ENCODE measurements around the gene BRICD5.
"Not testable (repeated sequence)": the region's sequence is repeated elsewhere in the genome, so short reads cannot be mapped to it uniquely, and the experiment has no call there.

BRICD5 gene

DNA sequence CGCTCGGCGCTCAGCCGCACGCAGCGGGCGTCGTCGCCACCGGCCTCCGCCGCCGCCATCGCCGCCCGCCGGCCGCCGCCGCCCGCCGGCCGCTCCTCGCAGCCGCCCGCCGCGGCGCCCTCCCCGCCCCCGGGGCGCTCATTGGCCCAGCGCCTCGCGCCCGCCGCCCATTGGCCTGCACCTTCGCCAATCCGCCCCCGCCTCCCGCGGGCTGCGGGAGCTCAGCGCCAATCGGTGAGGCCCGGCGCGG is 4.0 kb upstream of the BRICD5 start, which contains the start of gene PGP:
PGP (minus strand) TSS at position 122 of the 250 bp plus-strand sequence; CDS start at position 59, 63 bp downstream.
- DNase-seq, result no peak

DNA sequence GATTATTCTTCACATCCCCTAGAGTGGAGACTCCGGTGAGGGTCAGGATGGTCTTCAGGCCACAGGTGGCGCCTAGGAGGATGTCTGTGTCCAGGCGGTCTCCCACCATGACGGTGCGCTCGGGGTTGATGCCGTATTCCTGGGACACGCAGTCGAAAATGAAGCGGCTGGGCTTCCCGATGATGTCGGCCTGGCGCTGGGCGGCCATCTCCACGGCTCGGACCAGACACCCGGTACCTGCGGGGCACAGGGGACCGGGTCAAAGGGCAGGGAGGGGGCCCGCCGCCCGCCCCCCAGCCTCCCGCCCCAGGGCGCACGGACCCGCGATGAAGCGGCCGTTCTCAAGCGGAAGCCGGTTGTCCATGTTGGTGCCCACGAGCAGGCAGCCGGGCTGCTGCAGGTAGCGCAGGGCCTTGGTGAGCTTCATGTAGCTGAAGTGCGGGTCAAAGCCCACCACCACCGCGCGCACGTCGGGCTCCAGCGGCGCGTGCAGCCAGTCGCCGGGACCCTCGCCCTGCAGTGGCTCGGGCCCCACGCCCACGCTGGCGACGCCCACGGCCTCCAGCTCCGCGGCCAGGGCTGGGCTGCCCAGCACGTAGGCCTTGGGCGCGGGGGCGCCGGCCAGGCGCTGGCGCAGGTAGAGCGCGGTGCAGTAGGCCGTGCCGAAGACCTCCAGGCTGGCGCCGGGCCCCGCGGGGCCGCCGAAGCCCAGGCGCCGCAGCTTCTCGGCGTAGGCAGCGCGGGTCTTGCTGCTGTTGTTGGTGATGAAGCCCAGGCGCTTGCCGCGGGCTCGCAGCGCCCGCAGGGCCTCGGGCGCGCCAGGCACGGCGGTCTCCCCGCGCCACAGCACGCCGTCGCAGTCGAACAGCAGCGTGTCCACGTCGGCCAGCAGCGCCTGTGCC is 3.4 kb upstream of the BRICD5 start:
- no peak for DNase-seq

DNA sequence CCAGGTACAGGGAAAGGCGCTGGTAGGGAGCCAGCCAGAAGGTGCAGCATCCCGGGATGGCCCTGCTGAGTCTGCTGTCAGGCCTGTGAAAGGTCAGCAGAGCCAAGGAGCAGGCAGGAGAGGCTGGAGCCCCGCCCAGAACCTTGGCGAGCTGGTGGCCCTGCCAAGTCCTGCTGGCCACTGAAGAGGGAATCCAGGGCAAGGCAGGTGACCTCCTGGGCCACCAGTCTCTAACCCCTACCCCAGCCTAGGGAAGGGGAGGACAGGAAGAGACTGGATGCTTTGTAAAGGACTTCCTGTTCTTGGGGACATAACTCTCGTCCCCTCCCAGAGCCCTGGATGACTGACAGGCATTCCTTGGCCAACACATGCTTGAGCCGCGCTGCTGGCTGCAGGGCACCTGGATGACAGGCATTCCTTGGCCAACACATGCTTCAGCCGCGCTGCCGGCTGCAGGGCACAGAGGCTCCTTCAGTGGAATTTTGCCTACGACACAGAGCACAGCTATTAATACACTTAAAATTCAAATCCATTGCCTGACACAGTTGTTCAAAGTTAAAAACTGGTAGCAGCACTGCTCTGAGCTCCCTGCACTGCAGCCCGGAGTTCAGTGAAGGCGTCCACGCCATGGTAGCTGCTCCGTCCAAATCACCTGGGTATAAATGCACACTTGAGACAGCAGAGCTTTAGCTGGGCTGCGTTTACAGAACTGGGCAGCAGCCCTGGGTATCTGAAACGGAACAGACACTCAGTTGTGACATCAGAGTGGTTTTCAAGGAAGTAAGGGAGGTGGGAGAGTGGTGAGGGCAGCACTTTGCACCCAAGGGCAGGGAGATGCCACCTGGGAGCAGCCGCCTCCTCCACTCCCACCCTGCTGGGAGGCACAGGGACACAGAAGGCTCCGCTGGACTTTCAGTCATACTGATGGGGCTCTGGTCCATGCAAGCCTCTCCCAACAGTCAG is 2.0 kb upstream of the BRICD5 start:
- DNase-seq, result no peak

DNA sequence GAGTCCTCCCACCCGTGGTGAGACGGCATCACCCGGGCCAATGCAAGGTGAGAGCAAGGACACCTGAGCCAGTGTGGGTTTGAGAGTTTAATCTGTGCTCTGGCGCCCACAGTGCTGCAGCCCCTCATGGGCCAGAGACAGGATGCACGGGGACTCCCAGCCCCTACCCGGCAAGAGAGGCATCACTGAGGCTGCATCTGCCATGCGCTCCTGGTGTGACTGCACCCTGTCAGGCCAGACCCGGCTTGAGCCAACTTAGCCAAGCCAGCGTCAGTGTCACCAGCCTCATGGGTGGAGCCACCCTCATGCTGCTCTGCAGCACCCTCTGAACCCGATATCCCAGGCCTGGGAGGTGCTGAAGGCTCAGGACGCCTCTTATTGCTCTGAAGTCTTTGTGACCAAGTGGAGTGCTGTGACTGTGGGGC is 1.3 kb upstream of the BRICD5 start:
- no peak for DNase-seq

- DNase-seq, result no peak
Measured at GRCh38 chr16:2210009-2210332, 692 bp downstream of the BRICD5 start.

GRCh38 chr16:2209258-2210008 is 1.2 kb downstream of the BRICD5 start:
- DNase-seq, result no peak

- no peak for DNase-seq
Measured at GRCh38 chr16:2208772-2209171, 1.9 kb downstream of the BRICD5 start.

DNA sequence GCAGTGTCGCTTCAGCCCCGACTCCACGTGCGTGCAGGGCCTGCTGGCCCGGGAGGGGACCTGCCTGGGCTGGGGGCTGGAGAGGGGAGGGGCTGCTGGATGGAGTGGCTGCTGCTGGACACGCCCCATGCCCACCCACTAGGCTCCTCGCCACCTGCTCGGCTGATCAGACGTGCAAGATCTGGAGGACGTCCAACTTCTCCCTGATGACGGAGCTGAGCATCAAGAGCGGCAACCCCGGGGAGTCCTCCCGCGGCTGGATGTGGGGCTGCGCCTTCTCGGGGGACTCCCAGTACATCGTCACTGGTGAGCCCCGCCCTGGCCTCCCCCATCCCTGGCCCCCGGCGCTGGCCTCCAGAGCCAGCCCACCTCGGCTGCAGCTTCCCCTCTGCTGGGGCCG is 2.4 kb downstream of the BRICD5 start:
- DNase-seq, result no peak

GRCh38 chr16:2207872-2208271 is 2.8 kb downstream of the BRICD5 start:
- no peak for DNase-seq

GRCh38 chr16:2206780-2207433 is 3.8 kb downstream of the BRICD5 start:
- no peak for DNase-seq

GRCh38 chr16:2206420-2206779 is 4.3 kb downstream of the BRICD5 start:
- no peak for DNase-seq

DNA sequence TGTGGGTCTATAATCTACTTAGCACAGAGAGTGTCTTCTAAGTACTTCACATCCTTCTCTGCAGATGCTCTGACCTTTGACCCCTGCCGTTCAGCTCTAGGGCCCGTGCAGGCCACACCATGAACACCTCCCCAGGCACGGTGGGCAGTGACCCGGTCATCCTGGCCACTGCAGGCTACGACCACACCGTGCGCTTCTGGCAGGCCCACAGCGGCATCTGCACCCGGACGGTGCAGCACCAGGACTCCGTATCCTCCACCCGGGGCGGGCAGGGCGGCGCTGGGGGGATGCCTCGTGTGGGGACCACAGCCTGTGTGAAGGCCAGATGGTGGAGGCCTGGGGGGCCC is 4.7 kb downstream of the BRICD5 start:
- no peak for DNase-seq

- no peak for DNase-seq
Measured at GRCh38 chr16:2205104-2205966, 5.3 kb downstream of the BRICD5 start, which contains the start of gene MLST8. Gene MLST8, plus strand, starts transcription at chr16:2205454. Its CDS starts 632 bp downstream, at chr16:2206086.

DNA sequence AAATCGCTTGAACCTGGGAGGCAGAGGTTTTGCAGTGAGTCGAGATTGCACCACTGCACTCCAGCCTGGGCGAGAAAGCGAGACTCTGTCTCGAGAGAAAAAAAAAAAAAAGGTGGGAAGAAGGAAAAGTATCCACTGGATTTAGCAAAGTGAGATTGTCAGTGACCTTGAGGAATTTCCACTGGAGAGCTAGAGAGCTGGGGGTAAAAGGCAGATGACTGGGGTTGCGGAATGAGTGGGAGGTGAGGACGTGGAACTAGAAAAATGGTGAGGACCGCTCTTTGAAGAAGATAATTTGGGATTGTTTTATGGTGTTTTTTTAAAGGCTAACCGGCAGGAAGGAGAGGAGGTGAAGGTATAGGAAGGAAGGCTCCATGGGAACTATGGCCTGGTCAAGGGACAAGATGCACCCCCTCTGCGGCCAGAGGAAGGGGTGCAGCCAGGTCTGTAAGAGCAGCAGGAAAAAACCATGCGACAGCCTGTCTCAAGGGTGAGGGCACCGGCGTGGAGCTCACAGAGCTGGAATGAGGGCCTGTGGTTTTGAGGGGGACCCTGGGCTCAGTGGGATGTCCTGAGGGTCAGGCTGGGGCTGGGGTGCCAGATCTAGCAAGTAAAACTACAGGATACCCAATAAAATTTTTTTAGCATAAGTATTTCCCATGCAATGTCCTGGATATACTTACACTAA is 6.1 kb downstream of the BRICD5 start:
- DNase-seq, result no peak

- not testable (repeated sequence) for DNase-seq
Measured at GRCh38 chr16:2203119-2203688, 7.5 kb downstream of the BRICD5 start.

DNA sequence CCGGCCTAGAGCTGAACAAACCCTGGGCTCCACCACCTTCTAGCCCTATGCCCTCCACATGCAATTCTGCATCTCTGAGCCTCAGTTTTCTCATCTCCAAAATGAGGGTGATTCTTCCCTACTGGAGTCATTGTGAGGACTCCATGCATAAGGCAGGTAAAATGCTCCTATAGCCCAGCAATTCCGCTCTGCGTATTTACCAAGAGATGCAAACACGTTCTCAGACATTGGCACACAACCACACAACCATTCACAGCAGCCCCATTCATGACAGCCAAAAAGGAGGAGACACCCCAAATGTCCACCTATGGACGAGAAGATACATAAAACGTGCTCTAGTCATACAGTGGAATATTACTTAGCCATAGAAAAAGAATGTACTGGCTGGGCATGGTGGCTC is 10.3 kb downstream of the BRICD5 start:
- DNase-seq, result no peak

DNA sequence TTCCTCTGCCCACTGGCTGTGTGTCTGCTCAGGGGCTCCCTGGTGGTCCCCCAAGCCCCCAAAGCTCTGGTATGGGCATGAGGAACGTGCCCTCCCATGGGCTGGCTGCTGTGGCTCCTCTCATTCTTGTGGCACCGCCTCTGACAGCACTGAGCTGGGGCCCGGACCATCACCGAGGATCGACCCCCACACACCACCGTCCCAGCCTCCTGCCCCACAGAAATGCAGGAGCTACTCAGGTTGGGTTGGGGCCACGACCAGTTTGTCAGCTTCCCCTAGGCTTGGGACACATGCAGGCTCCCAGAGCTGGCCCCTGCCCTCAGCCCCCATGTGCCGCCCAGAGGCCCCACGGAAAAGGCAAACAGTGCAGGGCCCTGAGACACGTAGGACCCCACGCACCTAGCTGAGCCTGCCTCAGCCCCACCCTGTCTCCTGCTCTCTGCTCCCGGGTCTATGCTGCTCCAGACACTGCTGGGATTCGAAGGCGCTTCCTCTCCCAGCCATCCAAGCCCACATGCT is 11.0 kb downstream of the BRICD5 start:
- DNase-seq, result no peak

DNA sequence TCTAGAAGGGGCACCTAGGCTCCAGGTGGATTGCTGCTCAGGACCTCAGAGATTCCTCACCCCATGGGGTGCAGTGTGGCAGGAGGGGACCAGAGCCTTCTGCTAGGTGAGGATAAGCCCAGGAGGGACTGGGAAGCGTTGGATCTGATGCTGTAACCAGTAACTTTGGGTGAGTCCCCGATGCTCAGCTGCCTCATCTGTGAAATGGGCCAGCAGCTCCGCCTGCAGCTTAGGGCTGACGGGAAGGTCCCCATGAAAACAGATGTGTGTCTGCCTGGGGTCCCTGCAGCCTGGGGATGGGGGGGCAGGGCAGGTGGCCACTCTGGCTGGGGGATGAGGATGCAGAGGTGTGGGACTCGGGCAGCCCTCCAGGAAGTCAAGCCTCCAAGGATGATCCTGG is 11.6 kb downstream of the BRICD5 start:
- no peak for DNase-seq

DNA sequence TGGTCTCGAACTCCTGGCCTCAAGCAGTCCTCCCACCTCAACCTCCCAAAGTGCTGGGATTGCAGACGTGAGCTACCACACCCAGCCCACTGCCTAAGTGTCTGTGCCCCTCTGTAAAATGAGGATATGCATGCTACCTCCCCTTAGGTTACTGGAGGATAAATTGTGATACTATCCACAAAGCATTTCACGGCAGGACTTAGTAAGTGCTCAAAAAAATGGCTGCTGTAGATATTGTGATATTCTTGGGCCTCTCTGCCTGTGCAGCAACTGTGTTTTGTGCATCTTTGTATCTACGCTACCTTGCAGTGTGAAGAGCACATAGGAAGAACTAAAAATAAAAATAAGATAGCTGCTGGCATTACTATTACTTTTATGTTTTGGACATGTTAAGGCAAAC is 12.4 kb downstream of the BRICD5 start:
- DNase-seq, result no peak

GRCh38 chr16:2197765-2198164 is 12.9 kb downstream of the BRICD5 start:
- no peak for DNase-seq

Measured in NCI-H1436 treated with DMSO at 0.1 percent for 48 hours (cell line).